Measurements from ENCODE around the gene PGA3. TPM values are rescaled to one million over a fixed set of nuclear protein-coding genes. Genes with fewer than 3 reads are reported as not detected.
"Not testable (repeated sequence)": the region's sequence is repeated elsewhere in the genome, so short reads cannot be mapped to it uniquely, and the experiment has no call there.

Gene PGA3
- total RNA-seq, 8 experiments from 2014 or later: 0.49 to 4.5 (median 1.4) TPM; not detected in 2

GRCh38 chr11:61219016-61219415 is 15.7 kb downstream of the PGA3 start:
- ATAC-seq (replicated peaks in 6 of 8); H3K4me3 ChIP-seq; H3K4me1 ChIP-seq (replicated peaks in 1 of 2); in situ Hi-C loops (cut with MboI; ENCODE audit: low pct_unique_long_range_greater_than_20kb in 2 of 9, low sequenced_read_pairs in 9 of 9, unreplicated experiment in 9 of 9); H3K27ac ChIP-seq: not testable (repeated sequence)
- no CpG with 5 or more reads among the region's 5 CpGs for WGBS, 10 experiments

GRCh38 chr11:61222047-61222446 is 18.7 kb downstream of the PGA3 start, which contains the start of gene PGA4:
Gene PGA4, plus strand, starts transcription at chr11:61222347. Its CDS starts 54 bp downstream, at chr11:61222401.
- H3K27ac ChIP-seq; H3K4me3 ChIP-seq; H3K4me1 ChIP-seq (replicated peaks in 1 of 2); ATAC-seq (replicated peaks in 6 of 8); in situ Hi-C loops (cut with MboI; ENCODE audit: low pct_unique_long_range_greater_than_20kb in 2 of 9, low sequenced_read_pairs in 9 of 9, unreplicated experiment in 9 of 9): not testable (repeated sequence)
- no CpG with 5 or more reads among the region's 8 CpGs for WGBS, 10 experiments

GRCh38 chr11:61222692-61223091 is 19.4 kb downstream of the PGA3 start:
- H3K4me1 ChIP-seq (replicated peaks in 1 of 2); H3K4me3 ChIP-seq; in situ Hi-C loops (cut with MboI; ENCODE audit: low pct_unique_long_range_greater_than_20kb in 2 of 9, low sequenced_read_pairs in 9 of 9, unreplicated experiment in 9 of 9); H3K27ac ChIP-seq; ATAC-seq (replicated peaks in 6 of 8): not testable (repeated sequence)
- no CpG with 5 or more reads among the region's 5 CpGs for WGBS, 10 experiments

GRCh38 chr11:61226457-61227137 is 23.3 kb downstream of the PGA3 start:
- H3K4me1 ChIP-seq (replicated peaks in 1 of 2); H3K4me3 ChIP-seq; H3K27ac ChIP-seq; in situ Hi-C loops (cut with MboI; ENCODE audit: low pct_unique_long_range_greater_than_20kb in 2 of 9, low sequenced_read_pairs in 9 of 9, unreplicated experiment in 9 of 9): not testable (repeated sequence)
- ATAC-seq (replicated peaks in 6 of 8): peak in 7 of 8 experiments; percentile 41 to 95 (median 62)
- no CpG with 5 or more reads among the region's 10 CpGs for WGBS, 10 experiments

- no CpG with 5 or more reads among the region's 6 CpGs for WGBS, 10 experiments
- H3K27ac ChIP-seq; H3K4me3 ChIP-seq; ATAC-seq (replicated peaks in 6 of 8); H3K4me1 ChIP-seq (replicated peaks in 1 of 2); in situ Hi-C loops (cut with MboI; ENCODE audit: low pct_unique_long_range_greater_than_20kb in 2 of 9, low sequenced_read_pairs in 9 of 9, unreplicated experiment in 9 of 9): not testable (repeated sequence)
Observed at GRCh38 chr11:61229458-61229857, 26.1 kb downstream of the PGA3 start.

- H3K27ac ChIP-seq; in situ Hi-C loops (cut with MboI; ENCODE audit: low pct_unique_long_range_greater_than_20kb in 2 of 9, low sequenced_read_pairs in 9 of 9, unreplicated experiment in 9 of 9); H3K4me3 ChIP-seq; H3K4me1 ChIP-seq (replicated peaks in 1 of 2); ATAC-seq (replicated peaks in 6 of 8): not testable (repeated sequence)
- no CpG with 5 or more reads among the region's 15 CpGs for WGBS, 10 experiments
Observed at GRCh38 chr11:61231033-61231432, 27.7 kb downstream of the PGA3 start.

GRCh38 chr11:61231585-61231984 is 28.3 kb downstream of the PGA3 start:
- H3K27ac ChIP-seq; H3K4me3 ChIP-seq; in situ Hi-C loops (cut with MboI; ENCODE audit: low pct_unique_long_range_greater_than_20kb in 2 of 9, low sequenced_read_pairs in 9 of 9, unreplicated experiment in 9 of 9); ATAC-seq (replicated peaks in 6 of 8); H3K4me1 ChIP-seq (replicated peaks in 1 of 2): not testable (repeated sequence)
- no CpG with 5 or more reads among the region's 5 CpGs for WGBS, 10 experiments

- H3K4me3 ChIP-seq; in situ Hi-C loops (cut with MboI; ENCODE audit: low pct_unique_long_range_greater_than_20kb in 2 of 9, low sequenced_read_pairs in 9 of 9, unreplicated experiment in 9 of 9); H3K27ac ChIP-seq; H3K4me1 ChIP-seq (replicated peaks in 1 of 2): not testable (repeated sequence)
- no CpG with 5 or more reads among the region's 3 CpGs for WGBS, 10 experiments
- ATAC-seq (replicated peaks in 6 of 8): peak in 3 of 8 experiments; percentile 18 to 78 (median 77)
Observed at GRCh38 chr11:61232548-61233145, 29.3 kb downstream of the PGA3 start.

- H3K4me1 ChIP-seq (replicated peaks in 1 of 2); H3K4me3 ChIP-seq; ATAC-seq (replicated peaks in 6 of 8); in situ Hi-C loops (cut with MboI; ENCODE audit: low pct_unique_long_range_greater_than_20kb in 2 of 9, low sequenced_read_pairs in 9 of 9, unreplicated experiment in 9 of 9); H3K27ac ChIP-seq: not testable (repeated sequence)
- no CpG with 5 or more reads among the region's 4 CpGs for WGBS, 10 experiments
Observed at GRCh38 chr11:61237130-61237529, 33.8 kb downstream of the PGA3 start.

GRCh38 chr11:61240288-61240687 is 37.0 kb downstream of the PGA3 start:
- in situ Hi-C loops (cut with MboI; ENCODE audit: low pct_unique_long_range_greater_than_20kb in 2 of 9, low sequenced_read_pairs in 9 of 9, unreplicated experiment in 9 of 9); ATAC-seq (replicated peaks in 6 of 8); H3K27ac ChIP-seq; H3K4me3 ChIP-seq; H3K4me1 ChIP-seq (replicated peaks in 1 of 2): not testable (repeated sequence)
- no CpG with 5 or more reads among the region's 8 CpGs for WGBS, 10 experiments

GRCh38 chr11:61240875-61241274 is 37.6 kb downstream of the PGA3 start, which contains the start of gene PGA5:
Gene PGA5, plus strand, starts transcription at chr11:61241175. Its CDS starts 52 bp downstream, at chr11:61241227.
- H3K4me1 ChIP-seq (replicated peaks in 1 of 2); in situ Hi-C loops (cut with MboI; ENCODE audit: low pct_unique_long_range_greater_than_20kb in 2 of 9, low sequenced_read_pairs in 9 of 9, unreplicated experiment in 9 of 9); H3K27ac ChIP-seq; ATAC-seq (replicated peaks in 6 of 8); H3K4me3 ChIP-seq: not testable (repeated sequence)
- no CpG with 5 or more reads among the region's 8 CpGs for WGBS, 10 experiments

GRCh38 chr11:61241526-61241925 is 38.2 kb downstream of the PGA3 start:
- H3K4me1 ChIP-seq (replicated peaks in 1 of 2); H3K4me3 ChIP-seq; H3K27ac ChIP-seq; in situ Hi-C loops (cut with MboI; ENCODE audit: low pct_unique_long_range_greater_than_20kb in 2 of 9, low sequenced_read_pairs in 9 of 9, unreplicated experiment in 9 of 9): not testable (repeated sequence)
- ATAC-seq (replicated peaks in 6 of 8): peak in 1 of 8 experiments; percentile 4
- WGBS, 10 experiments: no CpG with 5 or more reads among the region's 5 CpGs

- WGBS, 10 experiments: no CpG with 5 or more reads among the region's 10 CpGs
- peak; percentile 41 to 96 (median 58) for ATAC-seq (replicated peaks in 6 of 8)
- H3K27ac ChIP-seq; H3K4me1 ChIP-seq (replicated peaks in 1 of 2); in situ Hi-C loops (cut with MboI; ENCODE audit: low pct_unique_long_range_greater_than_20kb in 2 of 9, low sequenced_read_pairs in 9 of 9, unreplicated experiment in 9 of 9); H3K4me3 ChIP-seq: not testable (repeated sequence)
Observed at GRCh38 chr11:61245284-61245964, 42.1 kb downstream of the PGA3 start.

Data from motor neuron (in vitro differentiated cells).